ENCODE data around the gene HTRA1.

HTRA1 gene

DNA sequence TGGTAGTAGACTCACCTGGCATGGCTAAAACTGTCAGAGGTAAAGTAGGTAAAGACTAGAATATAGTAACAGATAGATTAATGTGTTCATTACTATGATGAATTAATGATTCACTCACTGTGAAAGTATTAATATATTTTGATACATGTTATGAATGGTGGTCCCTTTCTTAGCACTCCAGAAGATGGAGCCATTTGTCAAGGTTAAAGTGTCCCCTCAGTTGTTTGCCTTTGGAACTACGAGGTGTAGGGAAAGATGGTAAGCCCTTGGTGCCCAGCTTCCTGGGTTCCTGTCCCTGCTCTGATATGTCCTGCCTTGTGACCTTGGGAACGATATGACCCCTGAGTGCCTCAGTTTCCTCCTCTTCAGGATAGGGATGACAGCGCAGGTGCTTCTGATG, 49.4 kb downstream of the HTRA1 start:
- H3K27me3 ChIP-seq (ENCODE audit: control insufficient read depth, insufficient read depth, low read length), result no peaks in the 10 kb centered on the region
- H3K4me1 ChIP-seq (ENCODE audit: control insufficient read depth, insufficient read depth, low read length), result peaks cover 18% of the 10 kb centered on the region
- H3K4me3 ChIP-seq (ENCODE audit: low read length), result no peak overlapping the region
- H3K9ac ChIP-seq (ENCODE audit: low read depth, low read length), result no peak overlapping the region
- H3K4me2 ChIP-seq (ENCODE audit: low read length), result no peak overlapping the region
- no peaks in the 10 kb centered on the region for H3K9me3 ChIP-seq (replicated peaks; ENCODE audit: low read length)
- peaks cover 84% of the 10 kb centered on the region for H3K36me3 ChIP-seq (ENCODE audit: insufficient read depth, low read length)

GRCh38 chr10:122513053-122513452, 51.7 kb downstream of the HTRA1 start:
- Histone ChIP-seq H3K9ac (ENCODE audit: low read depth, low read length) (no peak overlapping the region), H3K4me3 (ENCODE audit: low read length) (no peak overlapping the region), H3K27me3 (ENCODE audit: control insufficient read depth, insufficient read depth, low read length) (no peaks in the 10 kb centered on the region), H3K36me3 (ENCODE audit: insufficient read depth, low read length) (peaks cover 82% of the 10 kb centered on the region), H3K4me1 (ENCODE audit: control insufficient read depth, insufficient read depth, low read length) (peaks cover 23% of the 10 kb centered on the region), H3K4me2 (ENCODE audit: low read length) (no peak overlapping the region), H3K9me3 (replicated peaks; ENCODE audit: low read length) (no peaks in the 10 kb centered on the region)

- Histone ChIP-seq H3K4me1 (ENCODE audit: control insufficient read depth, insufficient read depth, low read length) (peaks cover 23% of the 10 kb centered on the region), H3K9me3 (replicated peaks; ENCODE audit: low read length) (no peaks in the 10 kb centered on the region), H3K4me3 (ENCODE audit: low read length) (no peak overlapping the region), H3K4me2 (ENCODE audit: low read length) (no peak overlapping the region), H3K27me3 (ENCODE audit: control insufficient read depth, insufficient read depth, low read length) (no peaks in the 10 kb centered on the region), H3K36me3 (ENCODE audit: insufficient read depth, low read length) (peaks cover 77% of the 10 kb centered on the region), H3K9ac (ENCODE audit: low read depth, low read length) (no peak overlapping the region)
Observed at GRCh38 chr10:122514045-122514840, 52.9 kb downstream of the HTRA1 start.

DNA sequence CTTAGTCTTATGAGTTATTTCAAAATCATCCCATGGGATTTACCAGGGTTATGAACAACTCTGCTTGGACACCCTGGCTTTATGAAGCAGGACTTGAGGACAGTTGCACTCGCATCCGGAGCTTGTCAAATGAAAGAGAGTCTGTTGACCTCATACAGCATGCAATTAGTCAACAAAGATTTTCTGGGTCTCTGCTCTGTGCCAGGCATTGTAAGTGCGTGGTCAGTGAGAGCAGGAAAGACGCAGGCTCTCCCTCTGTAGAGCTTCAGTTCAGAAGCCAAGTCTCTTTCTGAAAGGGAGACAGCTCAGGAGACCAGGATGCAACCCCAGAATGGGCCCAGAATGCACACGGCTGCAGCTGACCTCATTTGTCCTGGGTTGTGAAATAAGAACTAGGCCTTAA, 53.7 kb downstream of the HTRA1 start:
- Histone ChIP-seq H3K4me1 (ENCODE audit: control insufficient read depth, insufficient read depth, low read length) (peaks cover 23% of the 10 kb centered on the region), H3K4me2 (ENCODE audit: low read length) (no peak overlapping the region), H3K9me3 (replicated peaks; ENCODE audit: low read length) (no peaks in the 10 kb centered on the region), H3K4me3 (ENCODE audit: low read length) (no peak overlapping the region), H3K36me3 (ENCODE audit: insufficient read depth, low read length) (peaks cover 69% of the 10 kb centered on the region), H3K27me3 (ENCODE audit: control insufficient read depth, insufficient read depth, low read length) (no peaks in the 10 kb centered on the region), H3K9ac (ENCODE audit: low read depth, low read length) (no peak overlapping the region)

DNA sequence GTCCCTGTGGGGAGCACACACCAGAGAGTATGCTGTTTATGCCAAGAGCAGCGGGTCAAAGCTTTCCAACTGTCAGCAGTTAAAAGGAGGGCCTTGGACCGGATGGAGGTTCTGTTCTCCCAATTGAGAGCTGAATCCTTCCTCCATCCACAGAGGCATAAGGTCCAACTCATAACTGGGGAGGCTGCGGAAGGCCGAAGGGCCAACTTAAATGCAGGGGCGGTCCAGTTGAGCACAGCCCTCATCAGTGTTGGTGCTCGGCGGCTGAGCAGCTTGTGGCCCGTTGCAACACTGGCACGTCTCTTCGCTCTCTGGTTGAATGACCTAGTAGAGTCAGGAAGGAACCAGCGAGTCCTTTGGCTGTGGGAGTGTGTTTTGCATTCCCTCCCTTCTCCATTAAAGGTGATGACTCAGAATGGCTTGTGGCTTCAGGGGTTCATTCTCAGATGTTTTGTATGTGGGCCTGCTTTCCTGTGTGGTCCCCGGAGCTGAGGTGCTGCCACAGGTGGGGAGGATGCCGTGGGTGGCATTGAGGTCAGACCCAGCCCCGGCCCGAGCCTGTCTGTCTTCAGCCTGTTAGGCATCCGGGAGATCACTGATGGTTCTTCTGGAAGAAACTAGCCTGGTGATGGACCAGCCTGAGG, 54.4 kb downstream of the HTRA1 start:
- no peaks in the 10 kb centered on the region for H3K9me3 ChIP-seq (replicated peaks; ENCODE audit: low read length)
- no peak overlapping the region for H3K9ac ChIP-seq (ENCODE audit: low read depth, low read length)
- no peak overlapping the region for H3K4me3 ChIP-seq (ENCODE audit: low read length)
- H3K4me1 ChIP-seq (ENCODE audit: control insufficient read depth, insufficient read depth, low read length), result peaks cover 27% of the 10 kb centered on the region
- H3K4me2 ChIP-seq (ENCODE audit: low read length), result no peak overlapping the region
- H3K27me3 ChIP-seq (ENCODE audit: control insufficient read depth, insufficient read depth, low read length), result no peaks in the 10 kb centered on the region
- H3K36me3 ChIP-seq (ENCODE audit: insufficient read depth, low read length), result peaks cover 63% of the 10 kb centered on the region

- Histone ChIP-seq H3K36me3 (ENCODE audit: insufficient read depth, low read length) (peaks cover 55% of the 10 kb centered on the region), H3K4me2 (ENCODE audit: low read length) (no peak overlapping the region), H3K4me3 (ENCODE audit: low read length) (no peak overlapping the region), H3K4me1 (ENCODE audit: control insufficient read depth, insufficient read depth, low read length) (peaks cover 32% of the 10 kb centered on the region), H3K27me3 (ENCODE audit: control insufficient read depth, insufficient read depth, low read length) (no peaks in the 10 kb centered on the region), H3K9me3 (replicated peaks; ENCODE audit: low read length) (no peaks in the 10 kb centered on the region), H3K9ac (ENCODE audit: low read depth, low read length) (no peak overlapping the region)
Observed at GRCh38 chr10:122516734-122517133, 55.4 kb downstream of the HTRA1 start.

GRCh38 chr10:122519144-122519543, 57.8 kb downstream of the HTRA1 start:
- no peak overlapping the region for H3K4me3 ChIP-seq (ENCODE audit: low read length)
- no peak overlapping the region for H3K9ac ChIP-seq (ENCODE audit: low read depth, low read length)
- H3K27me3 ChIP-seq (ENCODE audit: control insufficient read depth, insufficient read depth, low read length), result no peaks in the 10 kb centered on the region
- no peaks in the 10 kb centered on the region for H3K9me3 ChIP-seq (replicated peaks; ENCODE audit: low read length)
- H3K4me1 ChIP-seq (ENCODE audit: control insufficient read depth, insufficient read depth, low read length), result peaks cover 30% of the 10 kb centered on the region
- peaks cover 43% of the 10 kb centered on the region for H3K36me3 ChIP-seq (ENCODE audit: insufficient read depth, low read length)
- no peak overlapping the region for H3K4me2 ChIP-seq (ENCODE audit: low read length)

DNA sequence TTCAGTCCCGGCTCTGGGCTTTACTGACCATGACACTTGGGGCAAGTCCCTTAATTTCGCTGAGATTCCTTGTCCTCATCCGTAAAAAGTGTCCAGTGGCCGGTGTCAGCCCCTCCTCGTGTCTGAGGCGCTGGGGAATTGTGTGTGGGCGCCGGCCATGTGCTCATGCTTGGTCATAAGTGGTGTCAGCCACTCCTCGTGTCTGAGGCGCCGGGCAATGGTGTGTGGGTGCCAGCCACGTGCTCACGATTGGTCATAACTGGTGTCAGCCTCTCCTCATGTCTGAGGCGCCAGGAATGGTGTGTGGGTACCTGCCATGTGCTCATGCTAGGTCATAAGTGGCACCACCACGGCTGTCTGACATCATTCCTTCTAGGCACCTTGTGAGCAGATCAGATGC, 58.5 kb downstream of the HTRA1 start:
- Histone ChIP-seq H3K4me3 (ENCODE audit: low read length) (no peak overlapping the region), H3K36me3 (ENCODE audit: insufficient read depth, low read length) (peaks cover 36% of the 10 kb centered on the region), H3K9me3 (replicated peaks; ENCODE audit: low read length) (no peaks in the 10 kb centered on the region), H3K27me3 (ENCODE audit: control insufficient read depth, insufficient read depth, low read length) (no peaks in the 10 kb centered on the region), H3K9ac (ENCODE audit: low read depth, low read length) (no peak overlapping the region), H3K4me2 (ENCODE audit: low read length) (no peak overlapping the region), H3K4me1 (ENCODE audit: control insufficient read depth, insufficient read depth, low read length) (peaks cover 23% of the 10 kb centered on the region)

DNA sequence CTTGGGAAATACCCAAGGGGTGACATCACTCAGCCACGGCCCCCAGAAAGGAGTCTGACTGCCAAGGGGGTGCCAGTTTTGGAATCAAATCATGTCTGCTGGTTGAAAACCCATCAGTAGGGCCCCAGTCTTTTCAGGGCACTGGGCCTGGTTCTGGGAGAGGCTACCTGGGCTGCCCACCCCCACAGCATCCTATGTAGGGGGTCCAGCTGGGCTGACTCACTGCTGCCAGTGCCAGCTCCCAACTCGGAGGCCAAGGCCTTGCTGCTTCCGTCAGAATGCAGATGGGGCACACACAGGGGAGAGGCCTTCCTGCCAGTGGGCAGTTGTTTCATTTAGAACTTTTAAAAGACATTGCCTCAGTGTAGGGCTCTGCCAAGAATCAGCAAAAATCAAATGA, 59.7 kb downstream of the HTRA1 start:
- no peaks in the 10 kb centered on the region for H3K27me3 ChIP-seq (ENCODE audit: control insufficient read depth, insufficient read depth, low read length)
- peaks cover 12% of the 10 kb centered on the region for H3K4me1 ChIP-seq (ENCODE audit: control insufficient read depth, insufficient read depth, low read length)
- no peak overlapping the region for H3K4me3 ChIP-seq (ENCODE audit: low read length)
- no peak overlapping the region for H3K9ac ChIP-seq (ENCODE audit: low read depth, low read length)
- H3K4me2 ChIP-seq (ENCODE audit: low read length), result no peak overlapping the region
- H3K36me3 ChIP-seq (ENCODE audit: insufficient read depth, low read length), result peaks cover 25% of the 10 kb centered on the region
- no peaks in the 10 kb centered on the region for H3K9me3 ChIP-seq (replicated peaks; ENCODE audit: low read length)

- Histone ChIP-seq H3K4me3 (ENCODE audit: low read length) (no peak overlapping the region), H3K27me3 (ENCODE audit: control insufficient read depth, insufficient read depth, low read length) (peaks cover 8% of the 10 kb centered on the region), H3K4me1 (ENCODE audit: control insufficient read depth, insufficient read depth, low read length) (peaks cover 9% of the 10 kb centered on the region), H3K9ac (ENCODE audit: low read depth, low read length) (no peak overlapping the region), H3K9me3 (replicated peaks; ENCODE audit: low read length) (no peaks in the 10 kb centered on the region), H3K36me3 (ENCODE audit: insufficient read depth, low read length) (no peaks in the 10 kb centered on the region), H3K4me2 (ENCODE audit: low read length) (no peak overlapping the region)
Observed at GRCh38 chr10:122524811-122525210, 63.5 kb downstream of the HTRA1 start.

- H3K4me3 ChIP-seq (ENCODE audit: low read length), result no peak overlapping the region
- H3K4me2 ChIP-seq (ENCODE audit: low read length), result no peak overlapping the region
- H3K9me3 ChIP-seq (replicated peaks; ENCODE audit: low read length), result no peaks in the 10 kb centered on the region
- H3K4me1 ChIP-seq (ENCODE audit: control insufficient read depth, insufficient read depth, low read length), result peaks cover 5% of the 10 kb centered on the region
- H3K9ac ChIP-seq (ENCODE audit: low read depth, low read length), result no peak overlapping the region
- H3K36me3 ChIP-seq (ENCODE audit: insufficient read depth, low read length), result no peaks in the 10 kb centered on the region
- H3K27me3 ChIP-seq (ENCODE audit: control insufficient read depth, insufficient read depth, low read length), result peaks cover 14% of the 10 kb centered on the region
Observed at GRCh38 chr10:122525788-122526187, 64.4 kb downstream of the HTRA1 start.

- Histone ChIP-seq H3K27me3 (ENCODE audit: control insufficient read depth, insufficient read depth, low read length) (peaks cover 23% of the 10 kb centered on the region), H3K9me3 (replicated peaks; ENCODE audit: low read length) (no peaks in the 10 kb centered on the region), H3K4me1 (ENCODE audit: control insufficient read depth, insufficient read depth, low read length) (no peaks in the 10 kb centered on the region), H3K36me3 (ENCODE audit: insufficient read depth, low read length) (no peaks in the 10 kb centered on the region), H3K9ac (ENCODE audit: low read depth, low read length) (no peak overlapping the region), H3K4me2 (ENCODE audit: low read length) (no peak overlapping the region), H3K4me3 (ENCODE audit: low read length) (no peak overlapping the region)
Observed at GRCh38 chr10:122526892-122527291, 65.5 kb downstream of the HTRA1 start.
